NT2/D1 (cell line): ENCODE results near the gene ATP10A.

Experiments used
- SUZ12 ChIP-seq: IDR thresholded peaks from 2 replicates; pipeline ENCODE4 v1.6.1; 2011; ENCODE audit not compliant: insufficient read length, insufficient read depth; ENCODE audit errors: extremely low read depth
- YY1 ChIP-seq: IDR thresholded peaks from 2 replicates; pipeline ENCODE4 v1.6.1; 2011; ENCODE audit not compliant: insufficient read length, insufficient read depth
- ZNF274 ChIP-seq: IDR thresholded peaks from 2 replicates; pipeline ENCODE4 v1.6.1; 2011; ENCODE audit warnings: mild to moderate bottlenecking, low read depth, low read length

DNA sequence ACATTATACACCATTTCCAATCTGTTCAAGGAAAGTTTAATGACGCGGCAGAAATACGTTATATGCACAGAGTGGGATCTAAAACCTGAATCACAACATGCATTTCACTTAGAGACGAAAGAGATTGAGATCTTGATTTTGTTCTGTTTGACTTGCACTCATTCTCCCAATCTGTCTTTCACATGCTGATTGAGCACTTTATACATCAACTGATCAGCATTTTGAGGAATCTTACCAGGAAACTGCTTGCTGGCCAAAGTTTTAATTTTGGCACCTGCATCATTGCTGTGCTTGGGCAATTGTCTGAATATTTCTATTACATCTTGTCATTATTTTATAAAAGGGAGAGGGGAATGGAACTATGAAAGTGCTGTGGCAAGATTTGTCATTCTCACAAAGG is 47.7 kb upstream of the ATP10A start:
- TF ChIP-seq YY1, result no peak
- TF ChIP-seq ZNF274, result no peak
- no peak for TF ChIP-seq SUZ12
